NCI-H1105 (cell line): ENCODE measurements around the gene C16orf96.

Source experiments
- DNase-seq: peaks from one replicate; lab custom pipeline; 2025; lab: John Stamatoyannopoulos, UW

The C16orf96 gene

DNA sequence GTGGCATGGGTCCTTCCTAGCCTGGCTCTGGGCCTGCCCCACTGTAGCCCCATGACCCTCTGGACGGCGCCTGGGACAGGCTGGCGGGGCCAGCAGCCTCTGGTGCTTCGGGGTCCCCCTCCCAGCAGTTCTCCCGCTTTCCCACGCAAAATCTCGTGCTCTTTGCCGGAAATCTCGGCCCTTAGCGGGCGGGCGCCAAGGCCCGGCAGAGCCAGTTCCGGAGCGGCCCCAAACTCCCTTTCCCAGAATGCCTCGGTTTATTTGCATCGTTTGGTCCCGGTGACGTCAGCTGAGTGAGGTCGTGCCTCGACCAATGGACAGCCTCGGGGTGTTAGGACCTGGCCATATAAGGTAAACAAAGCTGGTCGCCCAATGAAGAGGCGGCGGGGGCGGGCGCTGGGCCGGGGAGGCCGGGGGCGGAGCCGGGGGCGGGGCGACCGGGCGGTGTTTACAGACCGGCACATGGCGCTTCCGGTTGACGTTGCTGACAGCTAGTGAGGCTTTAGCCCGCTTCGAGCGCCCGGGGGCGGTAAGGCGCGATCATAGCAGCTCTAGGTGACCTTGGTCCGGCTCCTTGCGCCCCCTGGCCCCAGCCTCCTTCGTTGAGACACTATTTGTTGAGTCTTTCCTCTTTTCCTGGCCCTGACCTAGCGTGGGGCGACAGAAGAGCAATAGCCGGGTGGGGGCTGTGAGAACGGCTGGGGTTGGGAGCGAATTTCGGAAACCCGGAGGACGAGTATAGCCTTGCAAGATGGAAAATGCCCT, 60.1 kb downstream of the C16orf96 start:
- DNase-seq, result peak; percentile 95

GRCh38 chr16:4617880-4618279, 61.7 kb downstream of the C16orf96 start:
- DNase-seq, result no peak

DNA sequence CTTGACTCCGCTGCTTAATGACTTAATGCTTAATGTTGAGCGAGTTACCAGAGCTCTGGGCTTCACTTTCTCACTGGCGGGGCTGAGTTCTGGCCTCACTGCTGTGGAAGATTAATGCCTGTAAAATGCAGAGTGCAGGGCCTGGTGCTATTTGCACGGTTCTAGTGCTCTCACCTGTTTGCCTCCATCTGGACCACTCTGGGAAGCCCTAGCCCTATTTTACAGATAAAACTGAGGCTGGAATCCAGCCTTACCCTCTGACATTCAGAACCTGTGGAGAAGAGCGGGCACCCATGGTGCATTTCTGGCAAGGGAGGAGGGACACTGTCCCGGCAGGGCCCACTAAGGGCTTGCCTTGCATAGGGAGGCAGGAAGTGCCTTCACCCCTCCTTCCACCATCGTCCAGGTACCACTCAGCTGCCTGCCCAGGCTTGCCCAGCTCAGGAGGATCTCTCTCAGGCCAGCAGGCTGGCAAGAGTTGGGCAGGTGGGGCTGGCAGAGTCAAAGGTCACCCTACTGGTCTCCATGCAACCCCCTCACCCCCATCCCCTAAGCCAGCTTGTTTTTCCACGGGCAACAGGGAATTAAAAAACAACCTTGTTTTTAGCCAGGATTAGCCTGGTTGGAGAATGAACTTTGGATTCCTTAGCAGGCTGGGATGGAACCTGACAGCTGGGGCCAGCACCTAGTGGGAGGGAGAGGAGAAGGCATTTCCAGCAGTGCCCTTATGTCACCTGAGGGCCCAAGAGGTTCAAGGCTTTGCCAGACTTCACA, 62.7 kb downstream of the C16orf96 start:
- DNase-seq, result no peak

GRCh38 chr16:4623593-4623992, 67.5 kb downstream of the C16orf96 start:
- DNase-seq, result no peak

GRCh38 chr16:4624015-4624826, 68.1 kb downstream of the C16orf96 start, which contains the start of gene MGRN1:
MGRN1 (plus strand) TSS chr16:4624826; CDS start chr16:4624961, 135 bp downstream.
- DNase-seq, result peak; percentile 71

GRCh38 chr16:4624827-4625559, 68.9 kb downstream of the C16orf96 start:
- DNase-seq, result no peak

DNA sequence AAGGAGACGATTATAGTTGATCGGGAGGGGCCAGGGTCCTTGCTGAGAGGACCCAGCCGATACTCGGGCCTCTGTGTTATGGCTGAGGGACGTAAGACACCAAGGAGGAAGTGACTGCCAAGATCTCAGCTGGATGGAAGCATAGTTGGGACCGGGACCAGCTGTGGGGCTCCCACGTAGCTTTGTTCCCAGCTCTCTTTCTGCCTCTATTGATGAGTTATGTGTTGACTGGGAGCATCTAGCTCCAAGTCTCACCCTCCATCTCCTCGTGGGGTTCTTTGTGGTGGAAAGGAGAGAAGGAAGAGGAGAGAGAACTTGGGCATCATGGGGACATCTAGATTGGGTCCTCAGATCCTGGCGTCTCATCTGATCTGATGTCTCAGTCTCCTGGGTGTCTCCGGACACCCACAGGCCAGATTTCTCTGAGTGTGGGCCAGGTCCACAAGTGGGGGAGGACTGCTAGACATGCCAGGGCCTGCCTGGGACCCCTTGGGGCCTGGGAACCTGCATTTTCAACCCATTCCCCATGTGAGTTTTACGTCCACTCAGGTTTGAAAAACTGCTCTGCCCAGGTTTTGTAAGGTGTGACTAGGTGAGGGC, 69.5 kb downstream of the C16orf96 start:
- DNase-seq, result no peak

- no peak for DNase-seq
These were observed 70.3 kb downstream of the C16orf96 start for GRCh38 chr16:4626396-4626795.

- no peak for DNase-seq
These were observed 72.1 kb downstream of the C16orf96 start for GRCh38 chr16:4628283-4628682.

DNA sequence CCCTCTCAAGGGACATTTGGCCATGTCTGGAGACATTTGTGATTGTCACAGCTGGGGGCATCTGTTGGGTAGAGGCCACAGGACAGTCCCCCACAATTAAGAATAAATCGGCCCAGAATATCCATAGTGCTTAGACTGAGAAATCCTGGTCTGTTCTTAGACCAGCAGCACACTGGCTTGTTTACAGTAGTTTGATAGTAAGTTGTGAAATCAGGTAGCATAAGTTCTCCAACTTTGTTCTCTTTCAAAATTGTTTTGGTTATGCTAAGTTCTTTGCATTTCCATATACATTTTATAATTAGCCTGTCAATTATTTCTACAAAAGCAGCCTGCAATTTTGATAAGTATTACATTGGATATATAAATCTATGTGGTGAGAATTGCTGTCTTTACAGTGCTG, 75.3 kb downstream of the C16orf96 start:
- no peak for DNase-seq

DNA sequence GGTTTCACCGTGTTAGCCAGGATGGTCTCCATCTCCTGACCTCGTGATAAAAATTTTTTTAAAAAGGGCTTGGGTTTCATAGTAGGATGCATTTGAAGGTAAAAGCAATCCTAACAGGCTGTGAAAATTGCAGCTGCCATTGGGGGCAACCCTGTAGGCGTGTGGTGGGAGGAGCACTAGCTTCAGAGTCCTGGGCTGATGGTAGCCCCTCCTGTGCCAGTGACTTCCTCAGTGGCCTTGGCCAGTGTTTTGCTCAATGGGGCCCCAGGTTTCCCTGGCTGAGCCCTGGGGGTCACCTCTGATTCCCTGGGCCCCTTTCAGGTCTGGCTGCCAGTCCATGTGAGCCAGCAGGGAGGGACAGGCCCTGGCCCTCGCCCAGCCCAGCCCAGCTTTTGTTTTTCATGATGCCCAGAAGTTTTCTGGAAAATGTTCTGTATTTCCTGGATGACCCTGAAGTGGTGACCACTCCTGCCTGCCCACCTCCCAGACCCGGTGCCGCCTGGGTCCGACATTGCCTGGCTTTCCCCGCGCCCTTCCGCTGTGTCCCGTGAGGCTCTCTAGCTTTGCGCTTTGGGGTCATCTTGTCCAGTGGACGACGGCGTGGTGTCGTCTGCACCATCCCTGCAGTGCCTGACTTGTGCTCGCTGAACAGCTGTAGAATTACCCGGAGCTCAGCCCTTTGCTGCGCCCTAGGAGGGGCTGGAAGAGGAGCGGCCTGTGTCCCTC, 77.9 kb downstream of the C16orf96 start:
- DNase-seq, result no peak

GRCh38 chr16:4634768-4635167, 78.6 kb downstream of the C16orf96 start:
- no peak for DNase-seq

GRCh38 chr16:4636196-4636595, 80.1 kb downstream of the C16orf96 start:
- DNase-seq, result no peak

DNA sequence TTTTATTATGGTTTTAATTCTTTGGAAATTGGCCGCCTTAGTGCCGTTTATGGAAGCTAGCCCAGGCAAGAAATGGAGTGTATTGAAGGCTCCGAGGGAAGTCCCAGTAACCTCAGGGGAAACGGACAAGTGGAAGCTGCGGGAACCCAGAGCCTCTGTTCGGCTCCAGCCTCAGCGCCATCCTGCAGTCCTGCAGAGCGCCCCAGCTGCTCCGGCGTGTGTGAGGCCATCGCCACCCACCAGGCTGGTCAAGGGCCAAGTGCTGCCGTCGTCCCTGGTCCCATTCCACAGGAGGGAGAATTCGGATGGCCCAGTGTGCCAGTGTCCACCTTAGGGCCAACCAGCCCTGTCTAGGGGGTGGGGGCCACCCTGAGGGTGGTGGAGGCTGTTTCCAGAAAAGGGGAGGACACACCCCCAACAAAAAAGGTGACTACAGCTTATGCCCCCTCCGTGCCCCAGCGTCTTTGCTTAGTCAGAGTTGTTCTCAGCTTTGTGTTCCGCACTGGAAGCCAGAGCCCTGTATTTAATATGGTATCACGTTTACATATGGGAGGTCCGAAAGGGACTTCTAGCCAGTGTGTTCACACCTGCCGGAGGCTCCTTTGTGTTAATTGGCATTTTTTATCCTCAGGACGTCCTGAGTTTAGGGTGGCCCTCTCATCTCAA, 81.5 kb downstream of the C16orf96 start:
- no peak for DNase-seq

GRCh38 chr16:4639899-4640509, 83.9 kb downstream of the C16orf96 start:
- DNase-seq, result no peak

DNA sequence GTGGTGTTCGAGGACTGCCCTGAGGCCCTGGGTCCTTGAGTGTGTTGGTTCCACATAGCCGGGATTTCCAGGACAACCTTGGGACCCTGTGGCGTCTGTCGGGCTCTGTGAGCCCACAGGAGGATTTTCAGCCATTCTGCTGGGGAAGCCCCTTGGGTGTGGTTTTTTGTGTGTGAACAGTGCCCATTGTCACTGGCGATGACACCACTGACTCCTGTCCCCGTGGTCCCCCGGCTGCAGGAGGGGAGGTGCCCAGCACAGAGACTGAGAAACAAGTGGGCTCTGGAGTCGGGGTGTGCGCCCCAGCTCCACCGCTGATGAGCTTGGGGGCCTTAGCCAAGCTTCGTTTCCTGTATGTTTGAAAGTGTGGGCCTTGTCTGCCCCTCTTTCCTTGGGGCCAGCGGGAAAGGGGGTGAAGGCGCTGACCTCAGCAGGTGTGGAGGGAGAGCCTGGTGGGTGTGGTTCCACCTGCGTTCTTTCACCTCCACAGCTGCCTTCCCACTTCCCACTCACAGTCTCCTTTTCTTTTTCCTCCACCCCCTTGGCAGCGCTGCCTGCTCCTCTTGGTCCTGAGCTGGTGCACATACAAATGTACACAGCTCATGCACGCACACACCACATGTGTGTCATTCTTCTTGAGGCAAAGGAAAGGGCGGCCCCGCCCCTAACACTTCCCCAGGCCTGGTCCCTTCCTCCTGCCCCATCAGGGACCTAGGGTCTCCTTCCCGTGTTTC, 84.6 kb downstream of the C16orf96 start:
- DNase-seq, result no peak

DNA sequence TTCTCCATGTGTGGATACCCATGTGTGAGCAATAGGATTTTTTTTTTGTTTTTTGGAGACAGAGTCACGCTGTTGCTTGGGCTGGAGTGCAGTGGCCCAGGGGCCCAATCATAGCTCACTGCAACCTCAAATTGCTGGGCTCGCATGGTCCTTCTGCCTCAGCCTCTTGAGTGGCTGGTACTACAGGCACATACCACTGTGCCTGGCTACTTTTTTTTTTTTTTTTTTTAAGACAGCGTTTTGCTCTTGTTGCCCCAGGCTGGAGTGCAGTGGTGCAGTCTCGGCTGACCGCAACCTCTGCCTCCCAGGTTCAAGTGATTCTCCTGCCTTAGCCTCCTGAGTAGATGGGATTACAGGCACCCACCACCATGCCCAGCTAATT, 85.2 kb downstream of the C16orf96 start:
- DNase-seq, result no peak

- DNase-seq, result no peak
These were observed 85.8 kb downstream of the C16orf96 start for GRCh38 chr16:4641895-4642294.
